ENCODE measurements around the gene GOSR2. TPM values are rescaled to one million over a fixed set of nuclear protein-coding genes. Genes with fewer than 3 reads are reported as not detected.

Gene GOSR2
- total and polyA plus RNA-seq, 2 donors (not counting 3 experiments of a cell fraction or from before 2014, with no cell fraction given) = 48.6 to 54.7 TPM

- no peak overlapping the region for H2AFZ ChIP-seq (ENCODE audit: low read depth, low read length)
- intact Hi-C loops (cut with micrococcal nuclease) (no loop called here), dilution Hi-C loops (cut with MboI; ENCODE audit: extremely low pct_ligation_motif_present, low sequenced_read_pairs) (no loop called here)
- no peak overlapping the region for H3K9ac ChIP-seq (replicated peaks; ENCODE audit: extremely low read depth, insufficient read depth, low read length)
- no peaks in the 10 kb centered on the region for H3K9me3 ChIP-seq (replicated peaks; ENCODE audit: control insufficient read depth, insufficient read depth, low read length)
- no peaks in the 10 kb centered on the region for H4K20me1 ChIP-seq (replicated peaks; ENCODE audit: control insufficient read depth, extremely low read depth, insufficient read depth, low read length)
- H3K27ac ChIP-seq (ENCODE audit: insufficient read depth, low read depth, low read length) = no peak overlapping the region
- CTCF ChIA-PET = interaction anchor here (1.2 to 2.3 kb wide), 3 partner anchors 9 to 64 kb away, joined by 3 to 8 read pairs (median 3); no protein-coding TSS in a partner anchor
- FAIRE-seq (no peak), DNase-seq (ENCODE audit: low read depth, low spot score) (no peak)
- H3K4me1 ChIP-seq (ENCODE audit: control insufficient read depth, extremely low read depth, insufficient read depth, low read length) = no peaks in the 10 kb centered on the region
- H3K27me3 ChIP-seq (ENCODE audit: control insufficient read depth in 2 of 2, insufficient read depth in 2 of 2, low read length in 2 of 2) = peaks cover 2 to 10% of the 10 kb centered on the region in 2 experiments
- H3K4me3 ChIP-seq (replicated peaks in 1 of 3; ENCODE audit: insufficient read depth in 1 of 3, low read depth in 1 of 3, low read length in 3 of 3) = no peak overlapping the region
- no peaks in the 10 kb centered on the region for H3K9me1 ChIP-seq (replicated peaks; ENCODE audit: control insufficient read depth, extremely low read depth, insufficient read depth, low read length)
- no peak overlapping the region for H3K4me2 ChIP-seq (ENCODE audit: insufficient read depth, low read length)
- TF ChIP-seq EZH2 (IDR thresholded peaks at IDR 0.05; ENCODE audit: borderline replicate concordance, low read depth, low read length, severe bottlenecking) (no peak), MYC (IDR thresholded peaks at IDR 0.05; ENCODE audit: low read depth, low read length) (no peak), JUN (IDR thresholded peaks at IDR 0.05; ENCODE audit: borderline replicate concordance, insufficient read depth, insufficient read length, low read depth) (no peak), MAX (IDR thresholded peaks at IDR 0.05; ENCODE audit: insufficient read depth, insufficient read length) (no peak), GATA2 (IDR thresholded peaks at IDR 0.05; ENCODE audit: insufficient read depth, insufficient read length, low read depth, low read length) (no peak), POLR2AphosphoS5 (IDR thresholded peaks at IDR 0.05; ENCODE audit: insufficient read depth, low read depth, low read length) (no peak), POLR2A (IDR thresholded peaks at IDR 0.05; ENCODE audit: low read depth, low read length) (no peak), CTCF (IDR thresholded peaks at IDR 0.05; ENCODE audit: extremely low read depth in 1 of 2, insufficient read depth in 1 of 2, low read depth in 1 of 2, low read length in 2 of 2) (no peak), FOS (IDR thresholded peaks at IDR 0.05; ENCODE audit: borderline replicate concordance, insufficient read depth, low read length) (no peak)
- H3K36me3 ChIP-seq (ENCODE audit: control insufficient read depth in 2 of 2, extremely low read depth in 1 of 2, insufficient read depth in 2 of 2, low read length in 2 of 2) = no peaks in the 10 kb centered on the region
- no TSS peak for BruUV-seq (replicated peaks)
- no peaks in the 10 kb centered on the region for H3K79me2 ChIP-seq (ENCODE audit: control insufficient read depth, insufficient read depth, low read length)
- POLR2A ChIA-PET = no interaction called here
These were observed 45.9 kb downstream of the GOSR2 start for GRCh38 chr17:46968896-46969295.
